Panc1 (cell line): ENCODE results near the gene CD3D. TPM values are rescaled to one million over a fixed set of nuclear protein-coding genes. Genes with fewer than 3 reads are reported as not detected.
A peak's percentile ranks its signal among the peaks of the same experiment; 100 is the strongest.

ENCODE experiments used
- ATAC-seq: fragments of 200-7000 bp; cut with Tn5 transposase; 2 replicates; pipeline ENCODE4 v1.9.1; 2020; ENCODE audit warnings: mild to moderate bottlenecking, moderate library complexity
- BruUV-seq: library from RNA; stranded (reverse); fragments of 400-500 nt; replicated peaks from 2 replicates; lab custom pipeline; 2021; lab: Mats Ljungman, UMichigan
- CTCF ChIA-PET: fragments of 300-600 bp; sonication (Branson Sonifier 250); formaldehyde crosslinking; loops from one replicate; lab custom pipeline; 2022; ENCODE audit warnings: antibody characterized with exemption; lab: Charles Lee
- POLR2A ChIA-PET: fragments of 300-600 bp; sonication (Branson Sonifier 250); formaldehyde crosslinking; loops from one replicate; lab custom pipeline; 2022; ENCODE audit warnings: antibody characterized with exemption; lab: Charles Lee
- DNase-seq: peaks from one replicate; pipeline ENCODE4 v3.0.0-alpha.2; 2010; ENCODE audit warnings: low read depth, low spot score
- H3K27ac ChIP-seq: 2 replicates; pipeline ENCODE4 v1.5.1; 2011; ENCODE audit warnings: mild to moderate bottlenecking, low read length, inconsistent platforms
- H3K27me3 ChIP-seq: fragments of 200-500 bp; sonication (Bioruptor generic); 2 replicates; pipeline ENCODE4 v1.6.0; 2014; ENCODE audit warnings: low read length, inconsistent platforms; ENCODE audit not compliant: control insufficient read depth, insufficient read depth
- H3K36me3 ChIP-seq: fragments of 200-500 bp; sonication (Bioruptor generic); 2 replicates; pipeline ENCODE4 v1.5.1; 2014; ENCODE audit warnings: inconsistent platforms, mild to moderate bottlenecking, low read length, moderate library complexity; ENCODE audit not compliant: control insufficient read depth, insufficient read depth
- H3K4me1 ChIP-seq: 2 replicates; pipeline ENCODE4 v1.5.1; 2011; ENCODE audit warnings: inconsistent platforms, mild to moderate bottlenecking, low read length, moderate library complexity; ENCODE audit not compliant: control insufficient read depth, insufficient read depth
- H3K4me3 ChIP-seq, 2 experiments: 2 replicates each; pipeline ENCODE4 v1.5.1; 2011 to 2012; ENCODE audit warnings: low read depth in 2 of 2, low read length in 2 of 2, mild to moderate bottlenecking in 2 of 2, inconsistent platforms in 1 of 2, moderate library complexity in 1 of 2
- H3K9me3 ChIP-seq: fragments of 200-500 bp; sonication (Bioruptor generic); 2 replicates; pipeline ENCODE4 v1.5.1; 2014; ENCODE audit warnings: low read depth, mild to moderate bottlenecking, inconsistent platforms, low read length, moderate library complexity; ENCODE audit not compliant: control insufficient read depth, insufficient read depth
- CTCF ChIP-seq: fragments of 450-650 bp; IDR thresholded peaks from 2 replicates; pipeline ENCODE4 v1.5.1; 2017; ENCODE audit warnings: mild to moderate bottlenecking
- POLR2AphosphoS5 ChIP-seq: IDR thresholded peaks from 2 replicates; pipeline ENCODE4 v1.6.1; 2012; ENCODE audit warnings: mild to moderate bottlenecking, low read depth, low read length, moderate library complexity
- SIN3A ChIP-seq: IDR thresholded peaks from 2 replicates; pipeline ENCODE4 v1.6.1; 2012; ENCODE audit warnings: low read depth, mild to moderate bottlenecking, low read length, moderate library complexity, borderline replicate concordance; ENCODE audit not compliant: insufficient read depth
- TCF7L2 ChIP-seq: IDR thresholded peaks from 2 replicates; pipeline ENCODE4 v1.6.1; 2011; ENCODE audit warnings: mild to moderate bottlenecking, low read depth, low read length, inconsistent platforms
- in situ Hi-C: cut with HindIII; loops from 2 replicates; pipeline ENCODE4 v1.10.0; 2016; ENCODE audit warnings: low sequenced_read_pairs, low pct_unique_long_range_greater_than_20kb
- intact Hi-C: fragments of 100-400 bp; cut with micrococcal nuclease; formaldehyde crosslinking; loops from one replicate; pipeline ENCODE4 v1.10.0; 2022; ENCODE audit not compliant: unreplicated experiment
- total RNA-seq: library from RNA; stranded (reverse); gene quantifications from one replicate; pipeline ENCODE4 v1.2.1, GENCODE V29; 2021; ENCODE audit not compliant: unreplicated experiment
- TF ChIP-seq, protein P1 (sequence below), 2 experiments: IDR thresholded peaks; 2 replicates each; pipeline ENCODE4 v1.6.1; 2011 to 2012; ENCODE audit warnings: low read depth in 2 of 2, control low read depth in 1 of 2, low read length in 1 of 2, mild to moderate bottlenecking in 1 of 2, moderate library complexity in 1 of 2; ENCODE audit not compliant: insufficient read depth in 1 of 2

Gene CD3D
- total RNA-seq, 1 experiment from 2014 or later, result 0.39 TPM

DNA sequence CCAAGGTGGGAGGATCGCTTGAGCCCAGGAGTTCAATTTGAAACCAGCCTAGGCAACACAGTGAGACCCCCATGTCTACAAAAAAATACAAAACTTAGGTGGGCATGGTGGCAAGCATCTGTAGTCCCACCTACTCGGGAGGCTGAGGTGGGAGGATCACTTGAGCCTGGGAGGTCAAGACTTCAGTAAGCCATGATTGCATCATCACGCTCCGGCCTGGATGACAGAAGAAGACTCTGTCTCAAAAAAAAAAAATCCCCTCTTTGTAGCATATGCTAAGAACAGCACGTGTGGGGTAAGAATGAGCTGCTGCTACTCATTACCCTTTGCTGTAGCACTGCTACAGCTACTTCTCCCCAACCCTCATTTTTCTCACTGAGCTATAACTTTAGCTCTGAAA is 31.4 kb upstream of the CD3D start:
- Histone ChIP-seq H3K4me3 (no peak overlapping the region), H3K27me3 (no peaks in the 10 kb centered on the region), H3K27ac (no peak overlapping the region), H3K9me3 (no peaks in the 10 kb centered on the region), H3K36me3 (peaks cover 30% of the 10 kb centered on the region), H3K4me1 (no peaks in the 10 kb centered on the region)
- ATAC-seq (no peak), DNase-seq (no peak)
- in situ Hi-C loops, result no loop called here
- CTCF ChIA-PET, result no interaction called here
- TF ChIP-seq SIN3A (no peak), TCF7L2 (no peak), CTCF (no peak), POLR2AphosphoS5 (no peak)
- TF ChIP-seq, protein P1, sequence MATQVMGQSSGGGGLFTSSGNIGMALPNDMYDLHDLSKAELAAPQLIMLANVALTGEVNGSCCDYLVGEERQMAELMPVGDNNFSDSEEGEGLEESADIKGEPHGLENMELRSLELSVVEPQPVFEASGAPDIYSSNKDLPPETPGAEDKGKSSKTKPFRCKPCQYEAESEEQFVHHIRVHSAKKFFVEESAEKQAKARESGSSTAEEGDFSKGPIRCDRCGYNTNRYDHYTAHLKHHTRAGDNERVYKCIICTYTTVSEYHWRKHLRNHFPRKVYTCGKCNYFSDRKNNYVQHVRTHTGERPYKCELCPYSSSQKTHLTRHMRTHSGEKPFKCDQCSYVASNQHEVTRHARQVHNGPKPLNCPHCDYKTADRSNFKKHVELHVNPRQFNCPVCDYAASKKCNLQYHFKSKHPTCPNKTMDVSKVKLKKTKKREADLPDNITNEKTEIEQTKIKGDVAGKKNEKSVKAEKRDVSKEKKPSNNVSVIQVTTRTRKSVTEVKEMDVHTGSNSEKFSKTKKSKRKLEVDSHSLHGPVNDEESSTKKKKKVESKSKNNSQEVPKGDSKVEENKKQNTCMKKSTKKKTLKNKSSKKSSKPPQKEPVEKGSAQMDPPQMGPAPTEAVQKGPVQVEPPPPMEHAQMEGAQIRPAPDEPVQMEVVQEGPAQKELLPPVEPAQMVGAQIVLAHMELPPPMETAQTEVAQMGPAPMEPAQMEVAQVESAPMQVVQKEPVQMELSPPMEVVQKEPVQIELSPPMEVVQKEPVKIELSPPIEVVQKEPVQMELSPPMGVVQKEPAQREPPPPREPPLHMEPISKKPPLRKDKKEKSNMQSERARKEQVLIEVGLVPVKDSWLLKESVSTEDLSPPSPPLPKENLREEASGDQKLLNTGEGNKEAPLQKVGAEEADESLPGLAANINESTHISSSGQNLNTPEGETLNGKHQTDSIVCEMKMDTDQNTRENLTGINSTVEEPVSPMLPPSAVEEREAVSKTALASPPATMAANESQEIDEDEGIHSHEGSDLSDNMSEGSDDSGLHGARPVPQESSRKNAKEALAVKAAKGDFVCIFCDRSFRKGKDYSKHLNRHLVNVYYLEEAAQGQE (IDR thresholded peaks at IDR 0.05; ENCODE audit: insufficient read depth in 1 of 2, low read depth in 2 of 2, low read length in 1 of 2), result no peak
- BruUV-seq, result no TSS peak
- POLR2A ChIA-PET, result no interaction called here
- intact Hi-C loops, result no loop called here

DNA sequence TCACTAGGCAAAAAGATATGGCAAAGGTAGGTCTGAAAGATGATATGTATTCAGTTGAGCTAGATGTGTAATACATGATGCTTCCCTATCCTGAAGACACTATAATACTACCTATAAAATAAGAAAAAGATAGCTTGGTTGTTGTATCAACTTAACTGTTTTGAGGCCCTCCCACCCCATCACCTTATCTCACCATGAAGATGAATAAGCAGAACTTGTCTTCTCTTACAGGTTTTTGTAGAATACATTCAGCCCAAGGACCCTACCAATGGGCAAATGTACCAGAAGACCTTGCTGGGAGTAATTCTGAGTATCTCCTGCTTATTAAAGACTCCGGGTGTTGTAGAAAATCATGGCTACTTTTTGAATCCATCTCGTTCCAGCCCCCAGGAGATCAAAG is 30.8 kb upstream of the CD3D start:
- TSS peak; percentile 19 for BruUV-seq
- no peak overlapping the region for H3K4me3 ChIP-seq
- POLR2A ChIA-PET, result no interaction called here
- H3K27ac ChIP-seq, result no peak overlapping the region
- DNase-seq (no peak), ATAC-seq (no peak)
- H3K27me3 ChIP-seq, result no peaks in the 10 kb centered on the region
- CTCF ChIA-PET, result no interaction called here
- no peak for TF ChIP-seq POLR2AphosphoS5
- no peak for TF ChIP-seq SIN3A
- TF ChIP-seq, protein P1 (IDR thresholded peaks at IDR 0.05; ENCODE audit: insufficient read depth in 1 of 2, low read depth in 2 of 2, low read length in 1 of 2), result no peak
- TF ChIP-seq CTCF, result no peak
- TF ChIP-seq TCF7L2, result no peak
- peaks cover 36% of the 10 kb centered on the region for H3K36me3 ChIP-seq
- no peaks in the 10 kb centered on the region for H3K4me1 ChIP-seq
- in situ Hi-C loops (no loop called here), intact Hi-C loops (no loop called here)
- H3K9me3 ChIP-seq, result no peaks in the 10 kb centered on the region
